Activated naive CD8-positive, alpha-beta T cell (primary cell): Measurements from ENCODE around the gene SHISA6.

Experiments
- H3K27ac Mint-ChIP-seq: one replicate; pipeline ENCODE4 v1.8.0; 2021; ENCODE audit warnings: mixed read lengths
- H3K27me3 Mint-ChIP-seq: one replicate; pipeline ENCODE4 v1.8.0; 2021; ENCODE audit warnings: mixed read lengths
- H3K36me3 Mint-ChIP-seq: one replicate; pipeline ENCODE4 v1.8.0; 2021; ENCODE audit warnings: mixed read lengths
- H3K4me1 Mint-ChIP-seq: one replicate; pipeline ENCODE4 v1.8.0; 2021; ENCODE audit warnings: low read depth, mixed read lengths
- H3K4me3 Mint-ChIP-seq: one replicate; pipeline ENCODE4 v1.8.0; 2021; ENCODE audit warnings: mild to moderate bottlenecking, mixed read lengths
- H3K9me3 Mint-ChIP-seq: one replicate; pipeline ENCODE4 v1.8.0; 2021; ENCODE audit warnings: low read depth, mixed read lengths

Gene SHISA6

DNA sequence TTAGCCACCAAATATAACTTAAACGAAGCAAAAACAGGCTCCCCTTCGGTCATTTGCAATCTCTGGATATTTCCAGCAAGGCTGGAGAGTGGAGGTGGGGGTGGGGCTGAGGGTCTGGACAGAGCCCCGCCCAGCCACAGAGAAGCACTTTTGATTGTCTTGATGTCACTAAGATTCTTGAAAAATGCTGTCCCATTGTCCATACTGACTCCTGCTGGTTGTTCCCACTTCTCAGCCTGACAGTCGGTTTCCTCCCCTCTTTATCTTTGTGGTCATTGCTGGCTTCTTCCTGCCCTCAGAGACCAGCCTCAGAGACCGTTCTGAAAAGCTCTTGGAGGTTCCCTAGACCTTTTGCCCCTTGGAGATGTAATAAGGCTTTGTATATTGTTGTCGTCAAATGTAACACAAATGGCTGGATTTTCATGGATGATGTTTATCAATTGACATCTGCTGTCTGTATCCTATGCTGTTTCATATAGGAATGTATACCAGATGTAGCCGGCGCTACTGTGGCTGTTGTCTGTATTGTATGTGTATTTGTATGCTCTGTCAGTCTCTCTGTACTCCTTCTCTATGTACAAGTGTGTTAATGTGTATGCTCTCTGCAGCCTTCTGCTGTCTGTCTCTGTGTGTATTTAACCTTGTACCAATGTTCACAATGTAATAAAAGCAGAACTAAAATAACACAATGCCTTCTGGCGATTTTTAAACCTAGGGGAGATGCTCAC lies 262.5 kb downstream of the SHISA6 start:
- Mint-ChIP-seq H3K4me1 (no peaks in the 10 kb centered on the region), H3K27ac (no peak overlapping the region), H3K36me3 (no peaks in the 10 kb centered on the region), H3K27me3 (no peaks in the 10 kb centered on the region), H3K9me3 (no peaks in the 10 kb centered on the region), H3K4me3 (no peak overlapping the region)

DNA sequence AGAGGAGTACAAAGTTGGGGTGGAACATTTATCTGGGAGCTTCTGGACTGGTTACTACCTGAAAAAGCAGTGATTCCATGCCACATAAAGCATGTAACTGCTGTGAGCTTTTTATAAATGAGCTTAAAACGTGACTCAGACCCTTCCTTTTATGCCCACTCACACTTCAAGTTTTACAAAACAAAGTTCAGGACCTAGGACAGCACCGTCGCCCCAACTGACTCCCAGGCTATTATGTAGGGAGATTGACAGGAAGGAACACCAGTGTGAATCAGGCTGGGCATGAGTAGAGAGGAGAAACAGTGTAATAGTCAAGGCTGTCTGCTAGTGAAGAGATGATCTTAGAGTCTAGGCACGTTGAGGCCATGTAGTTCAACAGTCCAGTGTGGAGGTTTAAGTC lies 265.6 kb downstream of the SHISA6 start:
- H3K27ac Mint-ChIP-seq = no peak overlapping the region
- H3K36me3 Mint-ChIP-seq = no peaks in the 10 kb centered on the region
- no peaks in the 10 kb centered on the region for H3K9me3 Mint-ChIP-seq
- H3K4me3 Mint-ChIP-seq = no peak overlapping the region
- H3K4me1 Mint-ChIP-seq = no peaks in the 10 kb centered on the region
- no peaks in the 10 kb centered on the region for H3K27me3 Mint-ChIP-seq

DNA sequence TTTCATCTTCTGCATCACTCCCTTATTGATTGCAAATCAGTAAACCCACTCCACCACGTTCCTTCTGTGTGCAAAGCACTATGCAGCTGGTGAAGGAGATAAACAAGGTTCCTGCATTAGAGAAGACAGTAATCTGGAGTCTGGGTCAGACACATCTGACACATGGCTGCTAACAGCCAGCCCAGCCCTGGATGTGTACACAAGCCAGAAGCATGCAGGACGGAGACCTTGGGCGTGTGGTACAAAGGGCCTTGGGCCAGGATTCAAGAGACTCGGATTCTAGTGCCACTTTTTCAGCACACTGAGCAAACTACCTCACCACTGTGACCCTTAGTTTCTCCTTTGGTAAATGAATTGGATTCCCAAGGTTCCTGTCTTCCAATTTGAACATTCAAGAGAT lies 270.7 kb downstream of the SHISA6 start:
- H3K4me1 Mint-ChIP-seq = no peaks in the 10 kb centered on the region
- no peak overlapping the region for H3K27ac Mint-ChIP-seq
- H3K9me3 Mint-ChIP-seq = no peaks in the 10 kb centered on the region
- no peaks in the 10 kb centered on the region for H3K27me3 Mint-ChIP-seq
- H3K4me3 Mint-ChIP-seq = no peak overlapping the region
- H3K36me3 Mint-ChIP-seq = no peaks in the 10 kb centered on the region

DNA sequence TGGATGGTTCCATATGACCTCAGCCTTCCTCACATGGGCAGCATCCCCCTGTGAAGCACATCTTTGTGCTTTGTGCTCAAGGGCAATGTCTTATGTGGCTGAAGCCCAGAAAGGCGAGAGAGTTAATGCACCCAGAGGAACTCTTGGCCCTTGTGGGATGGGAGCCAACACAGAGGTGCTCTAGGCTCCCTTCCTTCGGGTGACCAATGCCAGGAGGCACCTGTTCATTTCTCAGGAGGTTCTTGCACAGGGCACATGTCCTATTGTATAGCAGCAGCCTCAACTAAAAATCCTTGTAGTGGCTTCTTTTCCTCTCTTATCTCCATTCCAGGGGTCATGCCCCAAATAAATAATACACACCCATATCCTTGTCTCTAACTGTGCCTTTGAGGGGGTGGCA lies 273.6 kb downstream of the SHISA6 start:
- Mint-ChIP-seq H3K4me1 (no peaks in the 10 kb centered on the region), H3K27me3 (no peaks in the 10 kb centered on the region), H3K4me3 (no peak overlapping the region), H3K36me3 (no peaks in the 10 kb centered on the region), H3K27ac (no peak overlapping the region), H3K9me3 (no peaks in the 10 kb centered on the region)

DNA sequence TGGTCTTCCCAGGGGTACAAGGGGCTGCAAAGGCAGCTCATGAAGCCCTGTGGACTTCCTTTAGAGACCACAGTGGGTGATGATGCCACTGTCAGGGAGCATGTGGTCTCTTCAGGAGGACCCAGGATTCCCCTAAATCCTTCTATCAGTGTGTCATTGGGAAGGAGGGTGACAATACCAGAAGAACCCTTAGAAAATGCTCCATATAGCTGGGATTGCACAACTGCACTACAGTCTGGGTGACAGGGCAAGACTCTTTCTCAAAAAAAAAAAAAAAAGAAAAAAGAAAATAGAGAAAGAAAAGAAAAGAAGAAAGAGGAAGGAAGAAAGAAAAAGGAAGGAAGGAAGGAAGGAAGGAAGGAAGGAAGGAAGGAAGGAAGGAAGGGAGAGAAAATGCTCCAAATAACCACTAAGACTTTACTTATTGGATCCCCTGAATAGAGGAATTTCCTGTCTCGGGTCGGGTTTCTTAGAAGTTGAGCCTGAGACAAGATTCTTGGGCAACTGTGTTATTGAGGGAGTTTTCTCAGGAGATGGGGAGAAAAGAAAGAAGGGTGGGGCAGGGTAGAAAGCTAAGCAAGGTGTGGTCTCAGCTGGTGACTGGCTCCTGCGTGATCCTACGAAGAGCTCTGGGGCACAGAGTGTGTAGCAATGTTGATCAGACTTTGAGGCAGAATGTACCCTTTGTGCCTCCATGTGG lies 274.1 kb downstream of the SHISA6 start:
- Mint-ChIP-seq H3K9me3 (no peaks in the 10 kb centered on the region), H3K4me3 (no peak overlapping the region), H3K36me3 (no peaks in the 10 kb centered on the region), H3K27ac (no peak overlapping the region), H3K27me3 (no peaks in the 10 kb centered on the region), H3K4me1 (no peaks in the 10 kb centered on the region)

DNA sequence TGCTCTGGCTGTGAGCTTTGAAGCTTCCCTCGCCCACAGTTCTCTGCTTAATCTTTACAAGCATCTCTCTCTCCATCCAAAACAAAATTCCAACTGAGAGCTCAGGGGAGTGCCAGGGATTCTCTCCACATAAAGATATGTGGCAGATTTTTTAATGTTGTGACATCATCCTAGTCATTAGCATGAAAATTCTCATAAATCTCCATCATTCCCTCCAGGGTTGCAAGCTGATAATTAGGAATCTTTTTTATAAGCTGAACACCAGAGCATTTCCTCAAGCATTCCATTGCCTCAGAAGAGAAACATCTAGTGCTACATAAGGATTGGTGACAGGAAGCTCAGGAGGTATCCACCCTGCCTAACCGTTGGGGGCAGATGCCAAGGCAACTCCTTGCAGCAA lies 274.9 kb downstream of the SHISA6 start:
- H3K27me3 Mint-ChIP-seq = no peaks in the 10 kb centered on the region
- H3K9me3 Mint-ChIP-seq = no peaks in the 10 kb centered on the region
- H3K4me1 Mint-ChIP-seq = no peaks in the 10 kb centered on the region
- no peaks in the 10 kb centered on the region for H3K36me3 Mint-ChIP-seq
- H3K4me3 Mint-ChIP-seq = no peak overlapping the region
- no peak overlapping the region for H3K27ac Mint-ChIP-seq

DNA sequence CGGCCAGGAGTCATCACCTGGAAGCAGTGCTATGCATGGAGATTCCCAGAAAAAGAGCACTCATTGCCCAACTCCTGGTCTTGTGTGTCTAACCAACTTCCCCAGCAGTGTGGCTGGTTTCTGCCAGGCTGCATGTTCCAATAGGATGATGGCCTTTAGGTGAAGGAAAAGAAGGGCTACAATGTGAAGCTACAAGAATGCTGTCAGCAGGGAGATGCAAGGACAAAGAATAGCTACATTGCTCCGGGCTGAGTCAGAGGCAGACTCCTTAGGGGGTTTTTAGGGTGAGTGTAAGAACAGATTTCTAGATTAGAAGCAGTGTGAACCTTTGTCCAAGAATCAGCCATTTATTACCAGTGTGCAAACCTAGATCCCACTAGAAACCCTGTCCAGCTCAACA lies 294.2 kb downstream of the SHISA6 start:
- no peaks in the 10 kb centered on the region for H3K4me1 Mint-ChIP-seq
- no peak overlapping the region for H3K27ac Mint-ChIP-seq
- no peaks in the 10 kb centered on the region for H3K36me3 Mint-ChIP-seq
- peaks cover 2% of the 10 kb centered on the region for H3K27me3 Mint-ChIP-seq
- peaks cover 8% of the 10 kb centered on the region for H3K9me3 Mint-ChIP-seq
- H3K4me3 Mint-ChIP-seq = no peak overlapping the region

DNA sequence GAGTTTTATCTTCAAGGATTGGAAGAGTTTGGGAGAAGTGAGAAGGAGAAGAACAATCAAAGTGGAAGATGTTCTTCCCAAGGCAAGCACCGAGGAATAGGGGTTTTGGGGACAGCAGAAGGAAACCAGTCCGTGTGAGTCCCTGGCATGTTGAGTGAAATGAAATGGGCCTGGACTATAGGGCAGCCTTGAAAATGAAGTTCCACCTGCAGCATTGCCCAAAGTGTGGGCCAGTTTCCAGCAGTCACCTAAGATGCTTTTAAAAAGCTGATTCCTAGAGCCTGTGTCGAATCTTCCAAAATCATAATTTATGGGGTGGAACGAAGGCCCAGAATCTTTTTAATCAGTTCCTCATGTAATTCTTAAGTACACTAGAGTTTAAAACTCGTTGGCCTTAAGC lies 297.4 kb downstream of the SHISA6 start:
- Mint-ChIP-seq H3K27me3 (peaks cover 2% of the 10 kb centered on the region), H3K27ac (no peak overlapping the region), H3K36me3 (no peaks in the 10 kb centered on the region), H3K4me3 (no peak overlapping the region), H3K9me3 (peaks cover 15% of the 10 kb centered on the region), H3K4me1 (no peaks in the 10 kb centered on the region)

DNA sequence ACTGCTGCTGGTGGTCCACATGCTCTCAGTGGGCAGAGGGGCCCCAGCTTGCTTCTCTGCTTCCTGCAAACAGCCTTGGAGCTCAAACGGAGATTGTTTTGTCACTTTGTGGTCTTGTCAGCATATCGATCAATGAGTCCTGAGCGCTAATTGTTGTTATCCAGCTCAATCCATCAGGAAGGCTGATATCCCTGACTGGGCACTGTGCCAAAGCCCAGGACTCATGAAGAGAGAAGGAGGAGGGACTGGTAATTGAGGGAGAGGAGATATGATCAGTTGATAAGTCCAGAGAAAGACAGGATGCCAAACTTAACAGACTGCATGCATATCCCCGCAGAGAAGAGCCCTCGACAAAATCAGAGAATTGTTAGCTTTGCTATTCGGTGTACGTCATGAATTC lies 298.6 kb downstream of the SHISA6 start:
- H3K27me3 Mint-ChIP-seq = peaks cover 2% of the 10 kb centered on the region
- no peaks in the 10 kb centered on the region for H3K36me3 Mint-ChIP-seq
- H3K4me1 Mint-ChIP-seq = no peaks in the 10 kb centered on the region
- peaks cover 10% of the 10 kb centered on the region for H3K9me3 Mint-ChIP-seq
- H3K27ac Mint-ChIP-seq = no peak overlapping the region
- H3K4me3 Mint-ChIP-seq = no peak overlapping the region

DNA sequence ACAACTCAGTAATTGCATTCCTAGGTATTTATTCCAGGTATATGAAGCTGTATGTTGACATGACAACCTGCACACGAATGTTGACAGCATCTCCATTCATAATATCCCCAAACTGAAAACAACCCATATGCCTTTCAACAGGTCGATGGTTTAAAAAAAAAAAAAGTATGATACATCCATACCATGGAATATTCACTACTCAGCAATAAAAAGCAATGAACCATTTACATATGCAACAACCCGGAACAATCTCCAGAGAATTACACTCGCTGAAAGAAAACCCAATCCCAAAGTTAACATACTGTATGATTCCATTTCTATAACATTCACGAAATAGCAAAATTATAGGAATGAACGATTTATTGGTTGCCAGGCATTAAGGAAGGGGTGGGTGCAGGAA lies 304.0 kb downstream of the SHISA6 start:
- Mint-ChIP-seq H3K9me3 (peaks cover 6% of the 10 kb centered on the region), H3K4me1 (no peaks in the 10 kb centered on the region), H3K27ac (no peak overlapping the region), H3K27me3 (no peaks in the 10 kb centered on the region), H3K36me3 (no peaks in the 10 kb centered on the region), H3K4me3 (no peak overlapping the region)

DNA sequence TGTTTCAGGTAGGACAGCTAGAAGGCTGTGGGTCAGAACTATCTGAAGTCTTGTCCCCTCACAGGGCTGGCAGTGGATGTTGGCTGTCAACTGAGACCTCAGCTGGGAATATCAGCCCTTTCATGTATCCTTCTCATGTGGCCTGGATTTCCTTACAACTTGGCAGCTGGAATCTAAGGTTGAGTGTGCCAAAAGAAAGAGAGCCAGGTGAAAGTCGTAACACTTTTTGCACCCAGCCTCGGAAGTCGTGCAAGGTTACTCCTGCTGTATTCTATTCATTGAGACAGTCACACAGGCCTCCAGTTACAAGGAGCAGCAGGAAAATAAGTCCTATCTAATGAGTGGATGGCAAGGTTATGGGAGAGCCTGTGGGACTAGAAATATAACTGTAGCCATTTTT lies 304.7 kb downstream of the SHISA6 start:
- no peaks in the 10 kb centered on the region for H3K36me3 Mint-ChIP-seq
- H3K27ac Mint-ChIP-seq = no peak overlapping the region
- peaks cover 4% of the 10 kb centered on the region for H3K9me3 Mint-ChIP-seq
- no peak overlapping the region for H3K4me3 Mint-ChIP-seq
- no peaks in the 10 kb centered on the region for H3K27me3 Mint-ChIP-seq
- no peaks in the 10 kb centered on the region for H3K4me1 Mint-ChIP-seq

DNA sequence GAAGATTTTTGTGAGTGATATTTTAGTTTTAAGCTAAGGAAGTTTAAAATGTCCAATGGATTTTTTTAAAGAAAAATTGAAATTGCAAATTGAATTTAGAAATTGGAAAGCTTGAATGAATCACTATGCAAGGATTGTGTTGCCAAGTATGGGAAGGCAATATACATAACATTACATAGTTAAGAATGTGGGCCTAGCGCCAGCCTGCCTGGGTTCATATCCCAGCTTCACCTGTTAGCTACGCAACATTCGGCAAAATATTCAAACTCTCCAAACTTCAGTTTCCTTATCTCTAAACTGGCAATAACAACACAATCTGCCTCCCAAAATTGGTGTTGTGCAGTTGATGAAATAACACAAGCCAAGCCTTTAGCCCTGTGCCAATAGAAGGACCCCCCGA lies 306.8 kb downstream of the SHISA6 start:
- H3K4me3 Mint-ChIP-seq = no peak overlapping the region

DNA sequence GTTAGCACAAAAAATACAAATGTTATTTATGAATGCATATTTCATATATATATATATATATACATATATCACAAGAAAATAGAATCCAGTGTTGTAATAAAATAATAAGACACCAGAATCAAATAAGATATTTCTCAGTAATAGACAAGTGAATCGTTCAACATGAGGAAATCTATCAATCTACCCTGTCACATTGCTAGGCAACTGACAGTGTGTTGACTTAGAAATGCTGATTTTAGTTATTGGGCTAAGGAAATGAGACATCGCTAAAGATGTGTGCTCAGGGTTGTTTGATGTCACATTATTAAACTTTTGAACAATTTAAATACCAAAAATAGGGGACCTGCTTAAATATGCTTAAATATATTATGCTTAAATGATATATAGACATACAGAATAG lies 307.4 kb downstream of the SHISA6 start:
- no peaks in the 10 kb centered on the region for H3K27me3 Mint-ChIP-seq
- H3K4me1 Mint-ChIP-seq = no peaks in the 10 kb centered on the region
- no peaks in the 10 kb centered on the region for H3K9me3 Mint-ChIP-seq
- no peaks in the 10 kb centered on the region for H3K36me3 Mint-ChIP-seq
- H3K27ac Mint-ChIP-seq = no peak overlapping the region
- H3K4me3 Mint-ChIP-seq = no peak overlapping the region

More for the DNA sequence above, 306.8 kb downstream of the SHISA6 start:
- Mint-ChIP-seq H3K4me1 (no peaks in the 10 kb centered on the region), H3K27ac (no peak overlapping the region), H3K9me3 (no peaks in the 10 kb centered on the region), H3K36me3 (no peaks in the 10 kb centered on the region), H3K27me3 (no peaks in the 10 kb centered on the region)

DNA sequence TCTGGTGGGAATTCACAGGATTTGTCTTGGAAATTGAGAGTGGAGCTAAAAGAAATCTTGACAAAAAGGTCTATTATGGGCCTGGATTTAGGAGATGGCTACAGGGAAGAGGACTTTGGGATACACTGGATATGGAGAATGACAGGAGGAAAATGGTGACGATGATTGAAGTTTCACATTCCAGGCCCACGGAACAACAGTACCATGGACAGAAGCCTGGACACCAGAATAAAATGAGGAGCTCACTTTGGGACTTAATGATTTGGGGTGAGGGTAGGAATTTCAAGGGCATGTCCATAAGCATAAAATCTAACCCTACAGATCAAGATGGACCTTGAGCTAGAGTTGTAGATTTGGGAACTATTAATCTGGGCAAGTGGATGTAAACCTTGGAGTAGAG lies 309.4 kb downstream of the SHISA6 start:
- Mint-ChIP-seq H3K27ac (no peak overlapping the region), H3K27me3 (no peaks in the 10 kb centered on the region), H3K4me3 (no peak overlapping the region), H3K36me3 (no peaks in the 10 kb centered on the region), H3K9me3 (no peaks in the 10 kb centered on the region), H3K4me1 (no peaks in the 10 kb centered on the region)

DNA sequence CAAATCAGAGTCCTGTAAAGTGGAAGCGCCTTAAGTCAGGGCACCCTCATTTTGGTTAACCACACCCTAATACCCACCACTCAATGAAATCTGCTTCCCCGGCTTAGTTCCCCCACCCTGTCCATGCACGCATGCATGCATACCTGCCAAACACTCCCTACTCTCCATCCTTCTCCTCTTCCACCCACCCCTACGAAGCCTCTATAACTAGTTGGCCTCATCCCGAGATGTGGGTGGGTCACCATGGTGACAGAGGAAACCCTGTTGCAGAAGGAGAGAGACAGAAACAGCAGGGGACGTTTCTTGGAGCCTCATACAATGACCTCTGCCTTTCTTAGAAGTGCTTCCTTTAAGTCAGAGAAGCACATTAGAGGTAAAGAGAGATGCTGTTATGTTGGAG lies 310.4 kb downstream of the SHISA6 start:
- Mint-ChIP-seq H3K4me3 (no peak overlapping the region), H3K4me1 (no peaks in the 10 kb centered on the region), H3K36me3 (no peaks in the 10 kb centered on the region), H3K27me3 (no peaks in the 10 kb centered on the region), H3K27ac (no peak overlapping the region), H3K9me3 (no peaks in the 10 kb centered on the region)

DNA sequence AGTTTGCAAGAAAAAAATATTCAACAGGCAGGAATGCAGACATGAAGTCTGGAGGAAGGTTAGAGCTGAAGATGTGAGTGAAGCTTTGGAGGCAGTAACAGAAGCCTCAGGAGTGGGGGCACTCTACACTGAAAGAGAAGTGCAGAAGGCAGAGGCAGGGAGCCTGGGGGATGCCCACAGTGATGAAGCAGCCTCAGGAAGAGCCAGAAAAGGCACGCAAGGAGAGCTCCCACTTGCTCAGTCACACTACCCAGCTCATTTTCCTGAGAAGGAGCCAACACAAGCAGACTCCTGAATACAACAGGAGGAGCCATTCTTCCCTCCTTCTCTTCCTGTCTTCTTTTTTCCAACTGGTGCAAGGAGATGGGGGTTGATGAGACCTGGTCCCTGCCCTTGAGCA lies 312.1 kb downstream of the SHISA6 start:
- H3K36me3 Mint-ChIP-seq = no peaks in the 10 kb centered on the region
- no peaks in the 10 kb centered on the region for H3K9me3 Mint-ChIP-seq
- no peak overlapping the region for H3K4me3 Mint-ChIP-seq
- H3K27ac Mint-ChIP-seq = no peak overlapping the region
- H3K27me3 Mint-ChIP-seq = no peaks in the 10 kb centered on the region
- H3K4me1 Mint-ChIP-seq = no peaks in the 10 kb centered on the region
